Activated T-cell treated with anti-CD3 and anti-CD28 coated beads, Interleukin-2, amount 50 U/mL, for 48 hours (primary cell): ENCODE results near the gene SLCO6A1.
"Not testable (repeated sequence)": the region's sequence is repeated elsewhere in the genome, so short reads cannot be mapped to it uniquely, and the experiment has no call there.

Experiments
- DNase-seq, 2 experiments: peaks; one replicate each; pipeline ENCODE4 v3.0.0-alpha.2; 2020

SLCO6A1 gene, protein sequence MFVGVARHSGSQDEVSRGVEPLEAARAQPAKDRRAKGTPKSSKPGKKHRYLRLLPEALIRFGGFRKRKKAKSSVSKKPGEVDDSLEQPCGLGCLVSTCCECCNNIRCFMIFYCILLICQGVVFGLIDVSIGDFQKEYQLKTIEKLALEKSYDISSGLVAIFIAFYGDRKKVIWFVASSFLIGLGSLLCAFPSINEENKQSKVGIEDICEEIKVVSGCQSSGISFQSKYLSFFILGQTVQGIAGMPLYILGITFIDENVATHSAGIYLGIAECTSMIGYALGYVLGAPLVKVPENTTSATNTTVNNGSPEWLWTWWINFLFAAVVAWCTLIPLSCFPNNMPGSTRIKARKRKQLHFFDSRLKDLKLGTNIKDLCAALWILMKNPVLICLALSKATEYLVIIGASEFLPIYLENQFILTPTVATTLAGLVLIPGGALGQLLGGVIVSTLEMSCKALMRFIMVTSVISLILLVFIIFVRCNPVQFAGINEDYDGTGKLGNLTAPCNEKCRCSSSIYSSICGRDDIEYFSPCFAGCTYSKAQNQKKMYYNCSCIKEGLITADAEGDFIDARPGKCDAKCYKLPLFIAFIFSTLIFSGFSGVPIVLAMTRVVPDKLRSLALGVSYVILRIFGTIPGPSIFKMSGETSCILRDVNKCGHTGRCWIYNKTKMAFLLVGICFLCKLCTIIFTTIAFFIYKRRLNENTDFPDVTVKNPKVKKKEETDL

DNA sequence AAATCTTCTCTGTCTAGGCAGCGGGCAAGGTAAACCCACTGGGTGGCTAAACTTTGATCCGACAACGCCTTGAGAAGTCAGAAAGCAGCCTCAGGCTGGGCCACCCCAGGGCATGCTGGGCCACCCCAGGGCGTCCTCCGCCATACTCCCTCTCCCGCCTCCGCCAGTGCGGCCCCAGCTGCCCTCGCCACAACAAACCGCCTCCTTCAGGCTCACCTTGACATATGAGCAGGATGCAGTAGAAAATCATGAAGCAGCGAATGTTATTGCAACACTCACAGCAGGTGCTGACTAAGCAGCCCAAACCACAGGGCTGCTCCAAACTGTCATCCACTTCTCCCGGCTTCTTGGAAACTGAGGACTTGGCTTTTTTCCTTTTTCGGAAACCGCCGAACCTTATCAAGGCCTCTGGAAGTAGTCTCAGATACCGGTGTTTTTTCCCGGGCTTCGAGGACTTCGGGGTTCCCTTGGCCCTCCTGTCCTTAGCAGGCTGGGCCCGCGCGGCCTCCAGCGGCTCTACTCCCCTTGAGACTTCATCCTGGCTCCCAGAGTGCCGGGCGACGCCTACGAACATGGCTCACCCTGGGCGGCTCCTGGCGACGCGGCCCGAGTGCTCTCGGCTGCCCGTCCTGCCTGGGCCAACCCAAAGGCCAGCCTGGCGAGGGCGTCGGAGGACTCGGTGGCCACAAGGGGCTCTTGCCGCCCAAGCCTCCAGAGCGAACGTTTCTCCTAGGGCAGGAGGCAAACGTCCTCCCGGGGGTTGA is at the start of gene SLCO6A1:
Gene SLCO6A1, minus strand, starts transcription at position 731 of the 764 bp plus-strand sequence. Its CDS starts 157 bp downstream, at position 574.
- DNase-seq, result no peak

DNA sequence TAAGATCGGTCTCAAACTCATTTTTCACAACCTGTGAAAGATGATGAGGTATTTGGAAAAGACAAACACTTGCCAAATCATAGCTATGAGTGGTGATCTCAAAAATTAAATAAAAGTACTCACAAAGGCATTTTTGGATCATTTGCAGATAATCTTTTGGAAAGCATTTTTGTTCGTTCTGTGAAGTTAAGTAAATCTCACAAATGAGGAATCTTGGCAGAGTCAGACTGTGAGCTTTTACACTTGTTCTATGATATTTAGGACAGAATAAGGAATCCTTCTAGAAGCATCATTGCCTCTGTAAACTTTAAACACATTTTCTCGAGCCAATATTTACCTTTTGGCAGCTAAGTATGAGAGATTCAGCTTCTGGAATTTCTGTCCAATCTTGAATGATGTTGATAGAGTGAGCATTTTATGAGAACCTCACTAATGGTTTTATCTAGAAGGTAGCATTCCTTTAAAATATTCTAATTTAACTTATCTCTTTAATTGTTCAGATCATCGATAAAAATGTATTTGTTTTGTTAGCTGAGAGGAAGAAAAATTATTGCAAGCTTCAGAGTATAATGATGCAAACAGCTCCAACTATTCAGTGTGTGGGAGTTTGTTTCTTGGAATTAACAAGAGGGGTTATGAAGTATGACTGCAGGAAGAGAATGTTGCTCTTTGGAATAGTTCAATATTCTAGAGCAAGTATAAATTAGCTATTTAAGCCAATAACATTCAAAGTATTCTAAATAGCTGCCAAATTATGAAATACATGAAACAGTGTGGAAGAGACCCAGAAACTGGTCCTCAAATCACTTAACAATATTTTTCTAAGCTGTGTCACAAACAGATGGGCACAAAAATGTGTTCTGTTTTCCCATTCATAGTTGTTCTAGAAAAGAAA is 48.6 kb upstream of the SLCO6A1 start:
- no peak for DNase-seq

DNA sequence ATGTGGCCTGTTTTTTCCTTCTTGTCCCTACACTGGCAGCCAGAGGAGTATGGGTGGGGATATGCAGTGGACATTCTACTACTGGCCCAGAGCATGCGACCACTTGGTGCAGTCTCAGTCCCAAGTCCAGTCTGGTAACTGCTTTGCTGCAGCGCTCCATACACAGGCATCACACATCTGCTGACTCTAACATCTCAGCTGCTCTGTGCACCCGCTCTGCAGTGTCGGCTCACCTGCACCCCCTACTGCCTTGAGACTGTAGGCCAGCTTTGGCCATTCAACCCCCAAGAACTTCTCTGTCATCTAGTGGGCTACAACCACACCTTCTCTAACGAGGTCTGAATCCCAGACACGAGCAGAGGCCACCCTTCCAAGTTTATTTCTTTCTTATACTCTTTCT is 46.4 kb upstream of the SLCO6A1 start:
- no peak for DNase-seq

DNA sequence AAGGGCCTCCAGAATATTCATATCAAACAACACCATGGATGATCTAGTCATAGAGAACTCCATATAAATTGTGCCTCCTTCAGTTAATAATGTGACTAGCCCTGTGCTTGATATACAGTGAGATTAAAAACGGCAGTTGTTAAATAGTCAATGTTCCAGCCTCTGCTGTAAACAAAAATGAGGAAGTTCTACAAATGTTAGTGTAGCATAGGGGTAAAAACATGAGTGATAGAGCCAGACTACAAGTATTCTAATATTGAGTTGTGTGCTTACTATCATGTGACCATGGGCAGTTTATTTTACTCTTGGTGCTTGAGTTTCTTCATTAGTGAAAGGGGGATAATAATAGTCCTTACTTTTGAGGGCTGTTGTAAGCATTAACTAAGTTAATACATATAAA is 43.3 kb upstream of the SLCO6A1 start:
- no peak for DNase-seq

DNA sequence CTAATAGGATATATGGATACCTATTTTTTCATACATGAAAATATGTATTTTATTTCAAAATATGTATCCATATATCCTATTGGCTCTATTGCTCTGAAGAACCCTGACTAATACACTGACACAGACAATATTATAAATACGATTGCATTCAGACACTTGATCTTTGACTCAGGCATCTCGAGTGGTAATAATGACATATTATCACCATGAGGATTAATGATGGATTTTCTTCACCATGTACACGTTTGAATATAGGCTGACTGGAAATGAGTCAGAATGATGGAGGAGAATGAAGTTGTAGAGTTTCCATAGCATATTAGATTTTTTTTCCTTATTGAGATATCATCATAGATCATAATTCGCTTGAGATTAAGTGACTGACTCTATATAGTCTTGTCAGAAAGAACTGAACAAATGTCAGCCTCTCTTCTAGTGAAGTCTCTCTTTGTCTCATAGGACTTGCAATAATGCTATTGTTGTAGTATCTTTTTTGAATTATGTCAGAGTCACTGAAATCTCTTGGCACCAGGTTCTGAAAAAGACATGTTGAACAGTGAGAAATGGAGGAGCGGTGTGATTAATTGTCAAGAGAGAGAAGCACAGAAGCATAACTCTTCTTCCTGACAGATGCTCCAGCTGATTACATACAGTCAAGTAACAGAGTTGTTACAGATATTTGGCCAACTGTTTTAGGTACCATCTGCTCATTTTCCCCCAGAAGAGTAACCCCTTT is 41.4 kb upstream of the SLCO6A1 start:
- DNase-seq, result no peak

DNA sequence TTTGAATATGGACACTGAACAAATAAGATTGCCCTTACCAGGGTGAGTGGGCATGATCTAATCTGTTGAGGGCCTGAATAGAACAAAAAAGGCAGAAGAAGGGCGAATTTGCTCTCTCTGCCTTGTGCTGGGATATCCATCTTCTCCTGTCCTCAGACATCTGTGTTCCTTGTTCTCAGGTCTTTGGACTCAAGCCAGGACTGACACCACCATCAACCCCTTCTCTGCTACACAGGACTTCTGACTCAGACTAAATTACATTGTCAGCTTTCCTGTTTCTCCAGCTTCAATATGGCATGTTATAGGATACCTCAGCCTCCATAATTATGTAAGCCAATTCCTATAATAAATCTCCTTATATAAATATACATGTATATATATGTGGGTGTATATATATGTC is 40.8 kb upstream of the SLCO6A1 start:
- no peak for DNase-seq

DNA sequence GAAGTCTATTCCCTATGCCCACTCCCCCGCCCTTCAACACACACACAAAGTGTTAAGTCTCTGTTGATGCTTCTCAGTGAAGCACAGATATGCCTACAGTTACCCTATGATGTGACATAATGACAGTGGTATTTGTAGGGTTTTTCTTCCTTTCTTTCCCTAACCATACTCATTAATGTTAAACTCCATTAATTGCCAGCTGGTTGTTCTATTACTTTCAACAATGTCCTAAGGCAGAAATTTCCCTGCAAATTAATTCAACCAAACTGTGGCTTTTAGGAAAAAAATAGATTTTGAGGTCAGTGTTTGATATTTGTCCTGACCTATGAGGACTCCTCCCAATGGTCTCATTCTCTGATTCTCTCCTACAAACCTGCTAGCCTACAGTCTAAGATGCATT is 38.2 kb upstream of the SLCO6A1 start:
- DNase-seq, result no peak

DNA sequence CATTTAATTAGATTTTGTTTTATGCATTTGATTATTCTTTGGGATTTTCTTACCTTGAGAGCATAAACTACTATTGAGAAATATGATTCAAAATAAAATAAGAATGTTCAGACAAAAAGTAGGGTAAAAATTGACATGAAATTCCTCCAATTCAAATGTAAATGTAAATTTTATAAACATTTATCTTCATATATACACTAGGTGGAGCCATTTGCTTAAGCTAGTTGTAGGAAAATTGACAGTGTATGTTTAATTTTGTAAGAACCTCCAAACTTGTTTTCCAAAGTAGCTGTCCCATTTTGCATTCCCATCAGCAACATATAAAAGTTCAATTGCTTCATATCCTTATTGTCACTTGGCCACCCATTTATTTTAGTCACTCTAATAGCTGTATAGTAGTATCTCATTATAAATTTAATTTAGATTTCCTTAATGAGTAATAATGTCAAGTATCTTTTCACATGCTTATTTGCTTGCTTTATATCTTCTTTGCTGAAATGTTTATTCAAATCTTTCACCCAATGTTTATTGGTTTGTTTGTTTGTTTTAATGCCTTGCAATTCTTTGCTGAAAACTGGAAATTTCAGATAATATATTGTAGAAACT is 37.6 kb upstream of the SLCO6A1 start:
- no peak for DNase-seq

DNA sequence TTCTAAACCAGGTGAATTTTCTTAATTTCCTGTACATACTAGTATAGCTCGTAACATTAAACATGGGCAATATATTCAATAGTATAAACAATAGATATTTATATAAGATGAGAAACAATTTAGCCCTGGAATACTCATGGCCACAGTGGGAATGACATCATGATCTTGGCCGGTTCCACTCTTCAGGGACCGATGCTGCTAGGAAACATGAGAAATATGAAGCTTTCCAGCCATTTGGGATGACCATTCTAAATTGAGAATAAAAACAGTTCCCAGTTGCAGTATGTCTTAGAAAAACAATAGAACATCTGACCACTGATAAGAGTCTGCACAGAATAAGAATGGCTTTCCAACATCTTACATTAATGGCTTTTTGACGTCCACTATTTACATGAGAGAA is 33.3 kb upstream of the SLCO6A1 start:
- no peak for DNase-seq

DNA sequence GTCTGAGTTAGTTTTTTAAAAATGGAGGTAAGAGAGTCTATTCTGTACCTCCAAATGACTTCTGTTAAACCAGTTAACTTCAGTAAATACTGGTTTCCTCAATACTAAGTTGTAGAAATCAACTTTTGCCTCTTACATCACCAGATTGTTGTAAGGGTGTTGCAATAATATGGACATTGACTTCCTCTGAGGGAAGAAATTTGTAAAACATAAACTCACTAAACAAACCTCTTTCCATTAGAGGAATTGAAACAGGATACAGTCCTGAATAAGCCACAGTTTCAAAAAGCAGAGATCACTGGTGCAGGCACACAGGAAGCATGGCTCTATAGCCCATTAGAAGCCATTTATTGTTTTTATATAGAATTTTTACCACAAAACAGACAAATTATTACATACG is 32.7 kb upstream of the SLCO6A1 start:
- no peak for DNase-seq

DNA sequence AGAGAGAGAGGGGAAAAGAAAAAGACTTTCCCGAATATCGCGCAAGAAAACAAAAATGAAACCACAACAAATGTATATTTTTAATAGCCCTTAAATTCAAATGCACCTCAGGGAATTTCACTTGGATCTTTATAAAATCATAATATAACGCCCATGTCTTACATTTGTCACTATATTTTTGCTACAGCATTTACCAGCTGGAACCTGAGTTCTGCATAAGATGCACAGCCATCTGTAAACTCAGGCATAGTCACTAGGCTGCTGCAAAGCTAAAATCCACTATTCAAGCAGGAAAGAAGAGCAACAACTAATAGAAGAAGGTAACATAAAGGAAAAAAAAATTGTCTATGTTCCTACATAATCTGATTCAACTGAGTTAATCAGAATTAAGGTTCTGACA is 30.6 kb upstream of the SLCO6A1 start:
- no peak for DNase-seq

DNA sequence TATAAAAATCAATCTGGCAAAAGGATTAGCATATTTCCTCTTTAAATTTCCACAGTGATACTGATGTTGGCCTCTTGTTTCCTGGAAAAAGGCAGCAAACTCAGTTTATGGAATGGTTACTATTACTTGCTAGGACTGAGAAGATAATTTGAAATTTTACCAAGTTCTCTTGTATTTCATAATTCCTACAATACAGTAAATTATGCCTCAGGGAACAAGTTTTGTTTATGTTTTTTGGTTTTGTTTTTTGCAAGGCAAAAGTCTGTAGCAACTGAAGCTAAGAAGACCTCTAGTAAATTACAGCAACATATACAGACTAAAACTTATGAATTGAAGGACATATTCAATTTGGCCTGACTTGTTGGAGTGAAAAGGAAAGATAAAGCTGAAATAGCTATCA is 30.2 kb upstream of the SLCO6A1 start:
- DNase-seq, result no peak

DNA sequence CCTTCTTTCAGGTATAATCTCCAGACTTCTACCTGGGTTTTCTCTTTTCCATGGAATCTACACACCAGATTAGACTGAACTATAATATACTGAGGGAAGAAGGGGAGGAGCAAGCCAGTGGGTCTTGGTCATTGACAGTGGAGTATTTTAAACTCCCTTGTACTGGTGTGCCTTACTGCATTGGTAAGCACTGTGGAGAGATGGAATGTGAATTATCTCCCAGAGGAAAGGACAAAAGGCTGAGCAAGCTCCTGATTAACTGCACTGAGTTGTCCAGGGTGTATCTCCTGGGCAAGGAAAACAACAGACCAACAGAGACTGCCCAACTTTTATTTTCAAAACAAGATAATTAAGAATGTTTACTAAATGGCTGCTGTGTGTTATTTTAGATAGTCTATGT is 29.8 kb upstream of the SLCO6A1 start:
- DNase-seq, result no peak

DNA sequence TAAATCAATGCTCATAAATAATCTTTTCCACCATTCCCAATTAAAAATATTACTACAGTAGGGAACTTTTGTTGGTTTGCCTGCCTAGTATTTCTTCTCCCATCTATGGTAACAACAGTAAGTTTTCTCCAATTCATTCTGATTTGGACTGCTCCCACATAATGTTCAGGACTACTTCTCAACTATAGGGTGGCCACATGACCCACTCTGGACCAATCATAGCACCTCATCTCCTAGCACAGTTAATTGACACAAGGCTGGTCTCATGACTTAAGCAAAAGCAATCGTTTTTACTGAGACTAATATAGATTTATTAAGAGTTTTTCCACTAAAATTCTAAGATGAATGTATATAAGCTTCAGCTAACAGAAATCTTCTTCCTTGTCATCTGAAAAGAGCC is 28.7 kb upstream of the SLCO6A1 start:
- no peak for DNase-seq

DNA sequence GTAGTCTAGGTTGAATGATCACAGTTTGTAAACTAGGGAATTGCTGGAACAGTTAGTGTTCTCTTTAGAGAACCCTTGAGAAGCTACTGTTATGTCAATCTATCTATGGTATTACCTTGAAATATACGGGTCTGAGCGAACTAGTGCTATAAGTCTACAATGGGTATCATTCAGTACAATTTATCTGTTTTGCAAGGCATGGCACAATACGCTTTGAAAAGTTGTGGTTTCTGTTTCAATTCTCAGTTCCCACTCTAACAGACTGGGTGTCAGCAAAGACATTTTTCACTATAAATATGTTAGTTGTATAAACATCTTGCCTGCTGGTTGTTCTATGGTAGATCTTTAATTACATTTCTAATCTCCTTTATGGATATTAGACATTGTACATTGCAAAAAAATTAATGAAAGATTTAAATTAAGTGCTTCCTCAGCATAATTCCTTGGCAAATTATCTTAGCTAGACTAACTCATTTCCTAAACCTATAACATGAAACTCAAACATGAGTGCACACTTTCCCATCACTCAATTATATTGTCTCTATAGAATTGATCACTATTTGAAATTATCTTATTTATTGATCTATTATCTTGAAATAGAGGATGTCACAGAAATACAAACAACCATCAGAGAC is 24.9 kb upstream of the SLCO6A1 start:
- no peak for DNase-seq

DNA sequence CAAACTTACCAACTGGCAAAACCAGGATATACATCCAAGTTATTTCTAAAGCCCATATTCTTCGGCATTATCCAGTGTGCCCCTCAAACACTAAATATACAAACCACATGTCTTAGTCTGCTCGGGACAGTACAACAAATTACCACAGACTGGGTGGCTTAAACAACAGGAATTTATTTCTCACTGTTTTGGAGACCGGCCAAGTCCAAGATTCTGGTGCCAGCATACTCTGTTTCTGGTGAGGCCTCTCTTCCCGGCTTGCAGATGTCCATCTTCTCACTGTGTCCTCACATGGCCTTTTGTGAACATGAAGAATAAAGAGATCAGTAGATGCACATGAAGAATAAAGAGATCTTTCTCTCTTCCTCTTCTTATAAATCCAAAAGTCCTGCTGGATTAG is 12.9 kb upstream of the SLCO6A1 start:
- no peak for DNase-seq

DNA sequence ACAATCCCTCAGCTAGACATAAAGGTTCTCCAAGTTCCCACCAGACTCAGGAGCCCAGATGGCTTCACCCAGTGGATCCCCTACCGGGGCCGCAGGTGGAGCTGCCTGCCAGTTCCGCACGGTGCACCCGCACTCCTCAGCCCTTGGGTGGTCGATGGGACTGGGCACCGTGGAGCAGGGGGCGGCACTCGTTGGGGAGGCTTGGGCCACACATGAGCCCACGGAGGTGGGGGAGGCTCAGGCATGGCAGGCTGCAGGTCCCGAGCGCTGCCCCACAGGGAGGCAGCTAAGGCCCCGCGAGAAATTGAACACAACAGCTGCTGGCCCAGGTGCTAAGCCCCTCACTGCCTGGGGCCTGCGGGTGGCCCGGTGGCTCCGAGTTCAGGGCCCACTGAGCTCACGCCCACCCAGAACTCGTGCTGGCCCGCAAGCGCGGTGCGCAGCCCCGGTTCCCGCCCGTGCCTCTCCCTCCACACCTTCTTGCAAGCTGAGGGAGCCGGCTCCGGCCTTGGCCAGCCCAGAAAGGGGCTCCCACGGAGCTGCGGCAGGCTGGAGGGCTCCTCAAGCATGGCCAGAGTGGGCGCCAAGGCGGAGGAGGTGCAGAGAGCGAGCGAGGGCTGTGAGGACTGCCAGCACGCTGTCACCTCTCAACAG is 7.4 kb downstream of the SLCO6A1 start:
- DNase-seq, result not testable (repeated sequence)

DNA sequence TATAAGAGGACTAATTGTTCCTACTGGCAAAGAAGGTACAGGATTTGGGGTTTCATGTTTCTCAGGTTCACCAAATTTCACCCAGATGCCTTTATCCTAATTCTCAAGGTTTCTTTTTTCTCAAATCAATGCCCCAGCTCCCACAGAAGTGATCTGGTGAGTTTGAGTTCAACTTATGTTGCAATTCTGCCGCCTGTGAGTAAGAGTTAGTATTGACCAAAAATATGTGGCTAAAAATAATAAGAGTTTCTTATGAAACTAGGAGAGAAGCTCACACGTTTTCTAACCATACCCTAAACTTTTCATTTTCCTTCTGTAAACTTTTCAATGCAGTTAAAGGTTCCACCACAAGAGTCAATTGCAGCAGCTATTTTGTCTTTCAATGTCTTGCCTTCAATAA is 15.1 kb downstream of the SLCO6A1 start:
- DNase-seq, result no peak

DNA sequence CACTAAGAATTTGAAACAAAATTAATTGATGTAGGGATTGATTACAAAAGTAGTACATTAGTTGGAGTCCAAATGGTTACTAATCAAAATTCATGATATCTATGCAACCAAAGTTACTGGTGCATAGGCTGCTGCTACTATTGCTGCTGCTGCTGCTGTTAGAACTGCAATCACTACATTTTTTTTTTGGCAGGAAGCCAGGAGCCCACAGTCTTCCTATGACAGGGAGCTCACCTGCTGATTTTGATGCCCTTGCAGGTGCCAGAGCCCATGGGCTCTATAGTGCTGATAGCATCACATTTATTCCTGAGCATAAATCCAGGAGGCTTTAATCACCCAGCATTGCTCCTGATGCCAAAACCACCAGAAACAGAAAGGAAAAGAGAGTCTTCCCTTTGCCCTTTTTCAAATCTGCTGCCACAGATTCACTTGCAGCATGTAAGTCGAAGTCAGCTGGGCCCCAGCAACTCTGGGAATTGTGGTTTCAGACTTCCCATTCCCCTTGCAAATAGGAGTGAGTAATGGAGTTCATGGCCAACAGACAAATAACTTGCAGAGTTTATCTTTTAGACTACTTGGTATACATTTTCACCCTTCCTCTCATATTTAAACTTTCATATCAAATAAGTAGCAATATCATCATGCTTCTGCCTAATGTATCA is 17.6 kb downstream of the SLCO6A1 start:
- DNase-seq, result no peak

DNA sequence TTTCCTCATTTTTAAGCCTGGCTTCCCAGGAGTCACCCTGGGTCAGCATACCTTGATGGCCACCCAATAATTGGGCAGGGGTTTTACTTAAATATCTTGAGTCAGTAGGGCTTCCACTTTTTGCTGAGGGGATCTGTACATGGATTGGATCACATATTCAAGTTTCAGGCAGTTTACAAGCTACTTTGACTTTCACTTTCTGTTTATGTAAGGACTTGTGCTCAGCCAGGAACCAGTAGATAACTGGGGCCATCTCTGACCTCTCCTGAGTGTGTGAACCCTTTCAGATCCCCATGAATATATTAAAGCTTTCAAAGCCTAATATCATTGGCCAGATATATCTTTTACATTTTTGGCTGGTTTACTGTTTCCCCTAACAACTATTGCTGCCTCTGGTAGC is 45.1 kb downstream of the SLCO6A1 start:
- no peak for DNase-seq
